Calu3 (cell line): ENCODE data around the gene PEX11G. TPM values are rescaled to one million over a fixed set of nuclear protein-coding genes. Genes with fewer than 3 reads are reported as not detected.

Experiments used
- Bru-seq: library from RNA; stranded (reverse); fragments of 400-500 nt; gene quantifications from one replicate; lab custom pipeline; 2021; lab: Mats Ljungman, UMichigan
- BruChase-seq, 2 experiments: library from RNA; stranded (reverse); fragments of 400-500 nt; gene quantifications; one replicate each; lab custom pipeline; 2021; lab: Mats Ljungman, UMichigan
- BruUV-seq: library from RNA; stranded (reverse); fragments of 400-500 nt; replicated peaks from 2 replicates; lab custom pipeline; 2021; lab: Mats Ljungman, UMichigan
- CTCF ChIA-PET: fragments of 300-600 bp; sonication (Branson Sonifier 250); formaldehyde crosslinking; loops from one replicate; lab custom pipeline; 2022; ENCODE audit warnings: antibody characterized with exemption; lab: Charles Lee
- DNase-seq: peaks from one replicate; pipeline ENCODE4 v3.0.0; 2022
- H3K27ac Mint-ChIP-seq: one replicate; pipeline ENCODE4 v1.8.0; 2022; ENCODE audit warnings: mixed read lengths; ENCODE audit not compliant: unreplicated experiment
- H3K27me3 Mint-ChIP-seq: one replicate; pipeline ENCODE4 v1.8.0; 2022; ENCODE audit warnings: mixed read lengths; ENCODE audit not compliant: unreplicated experiment
- H3K36me3 Mint-ChIP-seq: one replicate; pipeline ENCODE4 v1.8.0; 2022; ENCODE audit warnings: mild to moderate bottlenecking, moderate library complexity, mixed read lengths; ENCODE audit not compliant: insufficient read depth, unreplicated experiment
- H3K4me1 Mint-ChIP-seq: one replicate; pipeline ENCODE4 v1.8.0; 2022; ENCODE audit warnings: mild to moderate bottlenecking, low read depth, mixed read lengths; ENCODE audit not compliant: unreplicated experiment
- H3K4me3 Mint-ChIP-seq: one replicate; pipeline ENCODE4 v1.8.0; 2022; ENCODE audit warnings: mild to moderate bottlenecking, low read depth, moderate library complexity, mixed read lengths; ENCODE audit not compliant: unreplicated experiment
- H3K9me3 Mint-ChIP-seq: one replicate; pipeline ENCODE4 v1.8.0; 2022; ENCODE audit warnings: low read depth, mixed read lengths; ENCODE audit not compliant: unreplicated experiment
- intact Hi-C: fragments of 100-400 bp; cut with micrococcal nuclease; formaldehyde crosslinking; loops from one replicate; pipeline ENCODE4 v1.10.0; 2022; ENCODE audit not compliant: unreplicated experiment
- long read RNA-seq: library from polyadenylated mRNA; stranded (forward); transcript quantifications from one replicate; pipeline ENCODE4 v2.0.0, GENCODE V29; 2022
- total RNA-seq: library from RNA; stranded (reverse); gene quantifications from 2 replicates; pipeline ENCODE4 v1.2.3, GENCODE V29; 2022
- TF ChIP-seq, protein P1 (sequence below): fragments of 200-600 bp; IDR thresholded peaks from one replicate; pipeline ENCODE4 v1.8.0; 2022; ENCODE audit warnings: antibody characterized with exemption; ENCODE audit not compliant: unreplicated experiment

The PEX11G gene
- total RNA-seq: 1.3 and 3.4 TPM in 2 replicates
- Bru-seq, nascent RNA: percentile 29 among the genes with signal in this experiment
- BruChase-seq, experiment 1, labeled RNA remaining after a 6-hour chase: percentile 27 among the genes with signal in this experiment
- BruChase-seq, experiment 2, labeled RNA remaining after a 2-hour chase: percentile 30 among the genes with signal in this experiment
- long read RNA-seq, partial matches to known transcripts: 1 of 4 reads
- long read RNA-seq, other reads (novel, unspliced or antisense): 2 of 4 reads

DNA sequence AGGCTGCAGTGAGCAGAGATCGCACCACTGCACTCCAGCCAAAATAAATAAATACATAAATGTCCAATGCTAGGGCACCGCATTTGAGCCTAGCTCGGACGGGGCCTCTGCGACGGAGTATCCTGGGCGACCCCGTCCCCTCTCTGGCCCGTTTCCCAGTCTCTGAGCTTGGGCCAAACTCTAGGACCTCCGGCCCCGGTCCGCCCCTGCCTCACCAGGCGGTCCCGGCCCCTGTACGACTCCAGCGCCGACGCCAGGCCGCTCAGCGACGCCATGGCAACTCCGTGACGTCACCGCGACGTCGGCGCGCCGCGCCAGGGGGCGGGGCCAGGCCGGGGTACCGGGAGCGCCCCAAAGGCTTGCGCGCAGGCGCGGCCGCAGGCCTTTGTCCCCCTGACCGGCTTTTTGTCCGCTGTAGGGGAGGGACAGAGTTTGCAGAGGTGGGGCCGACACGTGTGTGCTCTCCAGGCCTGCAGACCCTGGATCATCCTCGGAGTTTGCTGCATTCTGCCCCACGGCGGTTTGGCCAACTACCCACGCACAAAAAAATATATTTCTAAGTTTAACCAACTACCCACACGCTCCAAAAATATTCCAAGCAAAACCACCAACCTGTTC, at the start of gene PEX11G:
TSS of gene PEX11G (minus strand) at position 300 of the 618 bp plus-strand sequence. CDS start at position 275, 25 bp downstream.
- BruUV-seq: no TSS peak
- Mint-ChIP-seq H3K27me3 (no peaks in the 10 kb centered on the region), H3K9me3 (no peaks in the 10 kb centered on the region), H3K27ac (peak within 1 kb of the TSS; percentile 70), H3K36me3 (peaks cover 21% of the 10 kb centered on the region), H3K4me3 (peak within 1 kb of the TSS; percentile 60), H3K4me1 (peaks cover 9% of the 10 kb centered on the region)
- DNase-seq: peak; percentile 90
- TF ChIP-seq, protein P1, sequence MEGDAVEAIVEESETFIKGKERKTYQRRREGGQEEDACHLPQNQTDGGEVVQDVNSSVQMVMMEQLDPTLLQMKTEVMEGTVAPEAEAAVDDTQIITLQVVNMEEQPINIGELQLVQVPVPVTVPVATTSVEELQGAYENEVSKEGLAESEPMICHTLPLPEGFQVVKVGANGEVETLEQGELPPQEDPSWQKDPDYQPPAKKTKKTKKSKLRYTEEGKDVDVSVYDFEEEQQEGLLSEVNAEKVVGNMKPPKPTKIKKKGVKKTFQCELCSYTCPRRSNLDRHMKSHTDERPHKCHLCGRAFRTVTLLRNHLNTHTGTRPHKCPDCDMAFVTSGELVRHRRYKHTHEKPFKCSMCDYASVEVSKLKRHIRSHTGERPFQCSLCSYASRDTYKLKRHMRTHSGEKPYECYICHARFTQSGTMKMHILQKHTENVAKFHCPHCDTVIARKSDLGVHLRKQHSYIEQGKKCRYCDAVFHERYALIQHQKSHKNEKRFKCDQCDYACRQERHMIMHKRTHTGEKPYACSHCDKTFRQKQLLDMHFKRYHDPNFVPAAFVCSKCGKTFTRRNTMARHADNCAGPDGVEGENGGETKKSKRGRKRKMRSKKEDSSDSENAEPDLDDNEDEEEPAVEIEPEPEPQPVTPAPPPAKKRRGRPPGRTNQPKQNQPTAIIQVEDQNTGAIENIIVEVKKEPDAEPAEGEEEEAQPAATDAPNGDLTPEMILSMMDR: no peak
- CTCF ChIA-PET: no interaction called here
- intact Hi-C loops: no loop called here

DNA sequence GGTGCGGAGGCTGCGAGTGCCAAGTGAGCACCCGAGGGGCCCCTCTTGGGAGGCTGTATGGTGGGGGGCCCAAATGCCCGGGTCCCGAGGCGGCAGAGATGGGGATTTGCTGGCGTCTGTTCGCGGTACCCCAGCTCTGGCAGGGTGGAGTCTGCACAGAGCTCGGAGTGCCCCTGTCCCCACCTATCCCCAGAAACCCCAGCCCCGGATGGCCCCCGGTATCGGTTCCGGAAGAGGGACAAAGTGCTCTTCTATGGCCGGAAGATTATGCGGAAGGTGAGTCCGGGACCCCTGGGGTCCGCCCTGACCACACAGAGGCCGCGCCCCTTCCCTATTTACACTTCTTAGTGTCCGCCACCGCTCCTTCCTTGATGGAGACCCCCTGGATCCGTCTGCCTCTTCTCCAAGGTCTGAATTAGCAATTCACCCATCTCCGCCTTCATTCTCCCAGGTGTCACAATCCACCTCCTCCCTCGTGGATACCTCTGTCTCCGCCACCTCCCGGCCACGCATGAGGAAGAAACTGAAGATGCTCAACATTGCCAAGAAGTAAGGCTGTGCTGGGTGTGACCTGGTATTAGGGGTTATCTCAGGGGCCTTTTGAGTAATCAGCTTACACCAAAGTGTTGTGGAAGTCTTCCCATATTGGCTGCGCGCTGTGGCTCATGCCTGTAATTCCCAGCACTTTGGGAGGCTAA, 47.3 kb upstream of the PEX11G start:
- BruUV-seq: TSS peak; percentile 20
- DNase-seq: no peak
- TF ChIP-seq, protein P1: no peak
- Mint-ChIP-seq H3K36me3 (peaks cover 27% of the 10 kb centered on the region), H3K4me3 (peak overlapping the region; percentile 85), H3K27ac (peak overlapping the region; percentile 66), H3K4me1 (no peaks in the 10 kb centered on the region), H3K27me3 (no peaks in the 10 kb centered on the region), H3K9me3 (no peaks in the 10 kb centered on the region)
- CTCF ChIA-PET: no interaction called here
- intact Hi-C loops: no loop called here

DNA sequence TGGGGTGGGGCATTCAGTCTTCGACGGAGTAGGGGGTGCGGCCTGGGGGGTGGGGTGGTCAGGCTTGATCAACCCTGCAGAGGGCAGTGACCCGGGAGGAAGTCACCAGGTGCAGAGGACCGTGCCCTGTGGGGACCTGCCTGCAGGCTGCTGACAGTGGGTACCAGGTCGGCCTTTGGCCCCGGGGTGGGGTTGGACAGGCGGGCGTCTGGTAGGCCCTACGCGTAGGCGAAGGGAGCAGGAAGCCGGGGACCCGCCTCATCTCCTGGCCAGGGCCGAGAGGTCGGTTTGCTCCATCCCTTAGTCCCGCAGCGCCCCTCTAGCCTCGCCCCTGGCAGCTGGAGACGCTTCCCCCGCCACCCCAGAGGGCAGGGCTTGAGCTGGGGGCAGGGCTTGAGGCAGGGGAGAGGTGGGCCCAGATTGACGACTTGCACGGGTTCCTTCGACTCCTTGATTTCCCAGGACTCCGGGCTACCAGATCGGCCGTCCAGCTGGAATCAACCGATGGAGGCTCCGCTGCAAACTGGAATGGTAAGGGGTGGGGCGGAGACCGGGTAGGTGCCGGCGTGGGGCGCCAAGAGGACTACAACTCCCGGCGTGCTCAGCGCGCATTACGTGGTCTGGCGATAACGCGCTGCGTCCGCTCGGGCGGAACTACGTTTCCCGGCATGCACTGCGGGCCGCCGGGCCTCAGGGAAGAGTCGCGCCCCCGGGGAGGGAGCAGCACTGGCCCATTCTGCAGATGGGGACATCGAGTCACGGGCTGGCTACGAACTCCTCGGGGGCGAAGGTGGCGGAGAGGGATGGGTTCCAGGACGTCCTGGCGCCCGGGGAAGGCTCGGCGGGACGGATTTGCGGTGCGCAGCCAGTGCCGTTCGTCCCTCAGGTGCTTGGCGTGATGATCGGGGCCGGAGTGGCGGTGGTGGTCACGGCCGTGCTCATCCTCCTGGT, 46.5 kb upstream of the PEX11G start, which contains the start of gene PNPLA6:
TSS of gene PNPLA6 (plus strand) at position 671 of the 951 bp plus-strand sequence. CDS start at position 743, 72 bp downstream.
- Mint-ChIP-seq H3K4me1 (no peaks in the 10 kb centered on the region), H3K27me3 (no peaks in the 10 kb centered on the region), H3K27ac (peak within 1 kb of the TSS; percentile 66), H3K9me3 (no peaks in the 10 kb centered on the region), H3K4me3 (peak within 1 kb of the TSS; percentile 85), H3K36me3 (peaks cover 27% of the 10 kb centered on the region)
- intact Hi-C loops: no loop called here
- TF ChIP-seq, protein P1: no peak
- CTCF ChIA-PET: no interaction called here
- DNase-seq: peak; percentile 94
- no TSS peak for BruUV-seq

DNA sequence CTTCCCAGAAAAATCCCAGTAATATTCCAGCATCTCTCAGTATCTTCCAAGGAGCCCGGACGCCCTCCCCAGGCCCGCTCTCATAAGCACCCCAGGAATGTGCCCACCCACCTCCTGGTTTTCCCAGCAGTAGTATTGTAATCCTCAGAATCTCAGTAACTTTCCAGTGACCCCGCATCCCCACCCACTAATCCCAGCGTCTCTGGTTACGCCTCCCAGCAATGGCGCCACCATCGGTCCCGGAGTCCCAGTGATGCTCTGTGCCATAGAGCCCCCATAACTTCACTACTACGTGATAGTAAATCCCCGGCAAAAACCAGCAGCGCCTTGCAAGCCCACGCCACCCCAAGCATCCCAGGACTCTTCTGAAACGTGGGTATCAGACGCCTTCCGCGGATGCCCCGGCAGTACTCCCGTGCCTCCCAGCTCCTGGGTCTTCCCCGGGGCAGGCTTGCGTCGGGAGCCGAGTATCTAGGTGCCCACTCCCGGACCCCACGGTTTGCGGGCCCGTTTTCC, 45.8 kb upstream of the PEX11G start:
- intact Hi-C loops: no loop called here
- no peaks in the 10 kb centered on the region for H3K9me3 Mint-ChIP-seq
- DNase-seq: peak; percentile 32
- H3K36me3 Mint-ChIP-seq: peaks cover 27% of the 10 kb centered on the region
- peak overlapping the region; percentile 56 for H3K27ac Mint-ChIP-seq
- H3K27me3 Mint-ChIP-seq: no peaks in the 10 kb centered on the region
- peak overlapping the region; percentile 85 for H3K4me3 Mint-ChIP-seq
- TF ChIP-seq, protein P1: no peak
- BruUV-seq: no TSS peak
- H3K4me1 Mint-ChIP-seq: no peaks in the 10 kb centered on the region
- CTCF ChIA-PET: no interaction called here
